A172 (cell line): Measurements from ENCODE around the gene HRK. TPM values are rescaled to one million over a fixed set of nuclear protein-coding genes. Genes with fewer than 3 reads are reported as not detected.

Experiments used
- DNase-seq: peaks from one replicate; pipeline ENCODE4 v3.0.0-alpha.2; 2015; ENCODE audit warnings: low spot score
- total RNA-seq: library from RNA; depleted of rRNA; stranded (reverse); fragments of >200 nt; shearing (Covaris generic); gene quantifications from 2 replicates; pipeline ENCODE4 v1.2.3, GENCODE V29; 2014

The HRK gene
- total RNA-seq, 1 experiment from 2014 or later: 0.55 TPM

DNA sequence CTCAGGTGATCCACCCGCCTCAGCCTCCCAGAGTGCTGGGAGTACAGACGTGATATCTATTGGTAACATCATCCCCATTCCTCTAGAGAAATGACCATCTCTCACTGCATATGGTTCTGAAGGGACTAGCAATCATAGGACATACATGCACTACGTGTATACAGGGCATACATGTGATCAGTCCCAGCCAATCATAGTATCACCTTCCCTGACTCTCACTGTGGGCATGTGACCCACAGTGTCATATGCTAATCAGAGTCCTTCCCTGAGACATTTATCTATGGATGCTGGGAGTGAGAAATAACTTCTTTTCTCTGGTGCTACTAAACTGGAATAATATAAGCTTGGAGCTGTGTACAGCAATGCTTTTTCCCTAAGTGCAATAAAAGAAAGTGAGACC is 17.4 kb upstream of the HRK start:
- no peak for DNase-seq

DNA sequence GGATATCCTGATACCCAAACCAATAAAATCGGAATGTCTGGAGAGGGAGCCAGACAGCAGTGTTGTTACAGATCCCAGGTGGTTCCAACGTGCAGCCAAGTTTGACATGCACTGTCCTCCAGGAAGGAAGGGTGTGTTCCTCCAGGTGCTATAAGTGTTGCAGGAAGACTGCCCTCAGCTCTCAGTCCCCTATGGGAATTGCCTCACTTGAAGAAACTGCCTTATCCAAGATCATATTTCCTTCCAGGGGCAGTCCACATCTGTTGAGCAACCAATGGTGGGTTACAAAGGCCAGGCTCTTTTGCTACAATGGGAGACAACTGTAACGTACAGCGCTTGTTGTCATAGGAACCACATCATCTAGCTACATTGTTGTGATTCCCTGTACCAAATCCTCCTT is 16.2 kb upstream of the HRK start:
- no peak for DNase-seq

DNA sequence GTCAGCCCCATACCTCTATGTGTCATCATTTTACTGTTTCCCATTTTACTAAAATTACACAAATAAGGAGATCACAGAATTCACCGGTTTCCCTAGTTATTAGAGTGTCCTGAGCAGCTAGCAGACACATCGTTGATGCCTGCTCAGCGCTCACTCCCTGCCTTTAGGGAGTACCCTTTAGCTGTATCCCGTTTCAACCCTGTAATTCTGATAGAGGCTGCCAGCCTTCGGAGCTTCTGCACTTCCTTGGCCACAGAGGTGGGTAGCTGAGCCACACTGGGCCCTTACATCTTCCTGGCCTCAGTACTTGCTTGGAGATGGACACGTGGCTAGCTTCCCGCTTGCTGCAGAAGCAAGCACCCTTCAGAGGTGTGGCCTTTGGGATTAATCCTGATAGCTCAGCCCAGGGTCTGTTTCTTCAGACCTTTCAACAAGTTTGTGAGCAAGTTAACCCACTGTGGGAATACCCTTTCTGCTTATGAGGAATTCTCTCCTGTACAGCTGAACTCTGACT is 15.2 kb upstream of the HRK start:
- DNase-seq: no peak

DNA sequence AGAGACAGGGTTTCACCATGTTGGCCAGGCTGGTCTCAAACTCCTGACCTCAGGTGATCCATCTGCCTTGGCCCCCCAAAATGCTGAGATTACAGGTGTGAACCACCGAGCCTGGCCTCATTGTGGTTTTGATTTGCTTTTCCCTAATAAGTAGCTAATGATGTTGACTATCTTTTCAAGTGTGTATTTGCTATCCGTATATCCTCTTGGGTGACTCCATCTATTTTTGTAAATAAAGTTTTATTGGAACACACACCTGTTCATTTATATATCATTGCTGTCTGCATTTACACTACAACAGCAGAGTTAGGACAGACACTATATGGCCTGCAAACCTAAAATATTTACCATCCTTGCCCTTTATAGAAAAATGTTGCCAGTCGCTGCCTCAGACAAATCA is 13.7 kb upstream of the HRK start:
- DNase-seq: no peak

DNA sequence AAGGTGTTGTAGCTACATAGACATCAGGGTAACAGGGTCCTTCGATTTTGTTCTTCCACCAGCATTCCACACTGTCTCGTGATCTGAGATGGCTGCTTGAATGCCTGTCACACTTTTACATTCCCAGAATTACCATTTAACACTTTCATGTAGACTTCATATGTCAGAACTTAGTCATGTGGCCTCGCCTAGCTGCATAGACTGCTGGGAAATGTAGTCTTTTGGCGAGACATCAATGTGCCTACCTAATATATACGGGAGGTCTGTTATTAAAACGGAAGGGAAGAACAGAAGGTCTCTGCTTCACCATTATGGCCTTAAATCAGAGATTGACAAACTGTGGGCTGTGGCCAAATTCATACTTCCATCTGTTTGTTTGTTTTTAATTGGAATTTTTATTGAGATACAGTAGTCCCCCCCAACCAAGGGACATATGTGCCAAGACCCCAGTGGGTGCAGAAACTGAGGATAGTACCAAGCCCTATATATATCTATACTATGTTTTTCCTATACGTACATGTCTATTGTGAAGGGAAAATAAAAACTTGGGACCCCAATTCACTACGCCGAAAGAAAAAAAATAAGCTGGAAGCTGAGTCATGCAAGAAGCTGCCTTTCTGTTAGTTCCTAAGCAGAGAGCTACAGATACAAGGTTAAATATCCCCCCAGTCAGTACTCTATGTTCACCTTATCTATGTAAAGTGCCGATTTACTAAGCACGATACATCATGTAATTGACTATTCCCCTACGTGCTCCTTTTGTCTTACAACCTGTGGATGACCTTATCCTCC is 11.3 kb upstream of the HRK start:
- peak; percentile 28 for DNase-seq

DNA sequence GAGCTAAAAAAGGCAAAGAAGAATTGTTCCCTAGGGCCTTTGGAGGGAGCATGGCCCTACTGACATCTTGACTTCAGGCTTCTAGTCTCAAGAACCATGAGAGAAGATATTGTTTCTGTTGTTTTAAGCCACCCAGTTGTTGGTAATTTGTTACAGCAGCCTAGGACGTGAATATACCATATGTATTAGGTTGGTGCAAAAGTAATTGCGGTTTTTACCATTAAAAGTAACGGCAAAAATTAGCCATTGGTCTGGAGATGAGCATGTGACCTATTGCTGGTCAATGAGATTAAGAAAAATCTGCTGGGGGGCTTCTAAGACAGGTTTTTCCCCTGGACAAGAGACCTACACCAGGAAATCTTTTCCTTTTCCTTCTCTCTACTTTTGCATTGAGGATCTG is 9.8 kb upstream of the HRK start:
- no peak for DNase-seq

DNA sequence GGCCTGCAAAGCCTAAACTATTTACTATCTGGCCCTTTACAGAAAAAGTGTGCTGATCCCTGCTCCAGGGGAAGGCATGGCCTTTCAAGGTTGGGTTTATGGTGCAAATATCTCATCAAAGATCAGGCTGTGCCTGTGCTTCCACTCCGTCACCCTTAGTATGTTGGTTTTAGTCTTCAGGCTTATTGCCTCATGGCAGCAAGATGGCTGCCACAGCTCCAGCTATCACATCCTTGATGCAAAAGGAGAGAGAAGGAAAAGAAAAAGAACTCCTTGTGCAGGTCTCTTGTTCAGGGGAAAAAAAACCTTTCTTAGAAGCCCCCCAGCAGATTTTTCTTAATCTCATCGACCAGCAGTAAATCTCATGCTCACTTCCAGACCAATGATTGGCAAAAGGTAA is 9.1 kb upstream of the HRK start:
- DNase-seq: no peak

DNA sequence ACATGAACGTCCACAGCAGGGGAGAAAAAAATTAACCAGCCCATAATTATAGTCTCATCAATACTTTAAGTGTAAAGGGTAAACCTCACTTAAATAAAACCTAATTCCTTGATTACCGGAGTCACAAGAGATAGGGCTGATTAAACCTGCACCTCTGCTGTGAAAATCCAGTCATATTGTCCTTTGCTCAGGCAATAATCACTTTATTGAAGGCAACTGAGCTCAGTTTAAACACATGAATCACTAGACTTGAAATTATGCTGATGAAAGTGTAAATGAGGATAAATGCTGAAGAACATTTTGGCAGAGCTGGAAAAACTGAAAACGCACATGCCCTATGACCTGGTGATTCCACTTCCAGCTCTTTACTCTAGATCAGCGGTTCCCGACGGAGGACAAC is 6.7 kb upstream of the HRK start:
- no peak for DNase-seq

DNA sequence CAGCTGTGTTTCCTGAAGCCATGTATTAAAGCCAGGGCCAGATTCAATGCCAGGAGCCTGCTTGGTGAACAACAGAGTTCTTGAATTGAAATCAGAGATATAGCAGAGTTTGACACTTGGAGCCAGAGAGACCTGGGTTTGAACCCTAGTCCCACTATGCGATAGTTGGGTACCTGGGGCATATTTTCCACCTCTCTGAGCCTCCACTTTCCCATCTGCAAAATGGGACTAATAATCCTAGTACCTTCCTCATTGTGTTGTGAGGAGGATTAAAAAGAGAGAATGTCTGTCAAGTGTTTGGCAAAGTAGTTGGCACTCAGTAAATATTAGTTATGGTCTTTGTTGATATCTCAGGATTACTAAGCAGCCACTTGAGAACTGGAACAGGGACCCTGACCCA is 6.0 kb upstream of the HRK start:
- DNase-seq: no peak

DNA sequence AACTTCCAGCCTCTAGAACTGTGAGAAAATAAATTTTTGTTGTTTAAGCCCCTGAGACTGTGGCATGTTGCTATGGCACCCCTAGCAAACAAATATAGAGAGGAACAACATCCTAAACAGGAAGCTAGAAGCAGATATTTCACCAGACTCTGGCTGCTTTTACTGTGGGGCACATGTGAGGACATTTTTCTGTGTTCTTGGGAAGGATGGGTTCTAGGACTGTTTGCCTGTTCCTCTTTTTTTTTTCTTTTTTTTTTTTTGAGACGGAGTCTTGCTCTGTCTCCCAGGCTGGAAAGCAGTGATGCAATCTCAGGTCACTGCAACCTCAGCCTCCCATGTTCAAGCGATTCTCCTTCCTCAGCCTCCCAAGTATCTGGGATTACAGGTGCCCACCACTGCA is 4.2 kb upstream of the HRK start:
- no peak for DNase-seq

DNA sequence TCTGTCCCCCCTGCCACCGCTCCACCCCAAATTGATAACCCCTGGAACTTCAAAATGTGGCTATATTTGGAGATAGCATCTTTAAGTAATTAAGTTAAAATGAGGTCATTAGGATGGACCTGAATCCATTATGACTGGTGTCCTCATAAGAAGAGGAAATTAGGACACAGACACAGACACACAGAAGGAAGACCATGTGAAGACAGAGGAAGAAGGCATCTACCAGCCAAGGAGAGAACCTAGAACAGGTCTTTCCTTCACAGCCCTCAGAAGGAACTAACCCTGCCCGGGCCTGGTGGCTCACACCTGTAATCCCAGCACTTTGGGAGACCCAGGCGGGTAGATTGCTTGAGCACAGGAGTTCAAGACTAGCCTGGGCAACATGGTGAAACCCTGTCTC is 3.6 kb upstream of the HRK start:
- no peak for DNase-seq

DNA sequence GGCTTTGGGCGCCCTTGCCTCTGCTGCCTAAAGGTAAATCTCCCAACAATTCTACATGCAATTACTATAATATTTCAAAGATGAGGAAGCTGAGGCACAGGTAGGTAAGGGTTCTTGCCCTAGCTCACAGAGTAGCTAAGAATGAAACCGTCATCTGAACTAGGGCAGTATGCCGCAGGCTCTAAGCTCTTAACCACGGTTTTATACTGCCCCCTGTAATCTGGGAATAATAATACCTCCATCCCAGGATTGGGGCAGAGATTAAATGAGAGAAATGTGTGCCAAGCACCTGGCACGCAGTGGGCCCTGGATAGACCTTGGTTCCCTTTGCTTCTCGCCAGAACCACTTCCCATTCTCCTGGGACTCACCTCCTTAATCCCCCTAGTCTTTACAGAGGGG is 1.5 kb upstream of the HRK start:
- DNase-seq: no peak

DNA sequence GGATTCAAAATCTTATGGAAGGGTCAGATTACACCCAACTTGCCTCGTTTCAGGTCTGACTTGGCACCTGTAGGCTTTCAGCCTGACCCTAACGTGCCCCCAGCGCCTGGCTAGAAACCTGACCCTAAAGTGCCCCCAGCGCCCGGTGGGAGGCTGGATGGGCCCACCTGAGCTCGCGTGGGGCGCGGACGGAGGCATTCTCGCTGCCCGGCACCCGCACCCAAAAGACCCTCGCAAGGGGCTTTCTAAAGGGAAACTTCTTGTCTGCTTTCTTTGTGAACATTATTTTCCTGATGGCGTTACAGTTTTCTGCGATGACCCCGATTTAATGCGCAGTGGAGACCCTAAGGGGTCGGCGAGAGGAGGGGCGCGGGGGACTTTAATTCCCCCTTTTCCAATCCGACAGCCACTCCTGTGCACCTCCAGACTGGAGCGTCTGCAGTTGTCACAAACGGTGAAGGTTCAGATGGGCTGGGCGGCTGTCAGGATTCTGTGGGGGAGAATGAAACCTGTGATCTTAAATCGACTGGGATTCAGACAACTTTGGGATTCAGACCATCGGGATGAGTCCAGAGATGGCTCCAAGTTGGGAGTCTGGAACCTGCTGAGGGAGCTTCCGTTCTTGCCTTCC is 751 bp upstream of the HRK start:
- no peak for DNase-seq

DNA sequence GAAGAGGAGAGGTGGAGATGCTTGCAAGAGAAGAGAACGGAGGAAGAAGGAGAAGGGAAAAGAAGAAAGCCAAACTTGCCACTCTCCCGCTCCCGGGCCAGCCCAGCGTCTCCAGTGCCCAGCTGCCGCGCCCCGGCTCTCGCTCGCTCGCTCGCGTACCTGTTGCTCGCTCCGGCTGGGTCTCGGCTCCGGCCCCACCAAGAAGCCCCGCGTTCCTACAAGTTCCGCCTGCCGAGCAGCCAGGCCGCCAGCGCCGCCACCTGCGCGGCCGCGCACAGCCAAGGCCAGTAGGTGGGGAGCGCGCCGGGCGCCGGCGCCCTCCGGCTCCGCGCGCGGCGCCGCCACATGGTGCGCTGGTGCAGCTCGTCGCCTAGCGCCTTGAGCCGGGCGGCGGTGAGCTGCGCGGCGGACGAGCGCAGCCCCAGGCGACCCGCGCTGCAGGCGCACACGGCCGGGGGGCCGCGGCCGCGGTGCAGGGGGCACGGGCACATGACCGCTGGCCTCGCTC is 370 bp downstream of the HRK start:
- DNase-seq: no peak

DNA sequence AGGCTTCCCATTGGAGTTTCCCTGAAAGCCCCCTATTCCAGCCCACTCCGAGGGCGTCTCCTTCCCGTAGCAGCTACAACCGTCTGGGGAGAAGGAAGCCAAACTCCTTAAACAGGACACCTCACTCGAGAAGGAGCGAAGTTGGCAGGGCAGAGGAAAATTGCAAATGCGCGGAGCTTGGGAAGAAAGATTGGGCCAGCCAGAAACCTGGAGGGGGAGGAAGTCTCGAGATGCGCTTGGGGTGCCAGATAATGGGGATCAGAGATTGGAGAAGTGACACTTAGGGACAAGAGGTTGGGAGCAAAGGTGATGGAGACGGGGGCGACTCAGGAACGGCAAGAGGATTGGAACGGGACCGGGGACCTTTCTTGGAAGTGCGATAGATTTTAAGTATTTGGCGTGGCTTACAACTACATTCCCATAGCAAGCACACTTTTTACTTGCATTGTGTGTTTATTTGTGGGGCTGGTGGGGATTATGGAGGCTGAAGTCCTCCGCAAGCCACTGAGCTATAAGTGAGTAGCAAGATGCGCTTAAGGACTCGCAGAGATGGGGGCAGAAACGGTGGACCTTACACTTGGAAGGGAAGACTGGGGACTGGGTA is 926 bp downstream of the HRK start:
- no peak for DNase-seq

DNA sequence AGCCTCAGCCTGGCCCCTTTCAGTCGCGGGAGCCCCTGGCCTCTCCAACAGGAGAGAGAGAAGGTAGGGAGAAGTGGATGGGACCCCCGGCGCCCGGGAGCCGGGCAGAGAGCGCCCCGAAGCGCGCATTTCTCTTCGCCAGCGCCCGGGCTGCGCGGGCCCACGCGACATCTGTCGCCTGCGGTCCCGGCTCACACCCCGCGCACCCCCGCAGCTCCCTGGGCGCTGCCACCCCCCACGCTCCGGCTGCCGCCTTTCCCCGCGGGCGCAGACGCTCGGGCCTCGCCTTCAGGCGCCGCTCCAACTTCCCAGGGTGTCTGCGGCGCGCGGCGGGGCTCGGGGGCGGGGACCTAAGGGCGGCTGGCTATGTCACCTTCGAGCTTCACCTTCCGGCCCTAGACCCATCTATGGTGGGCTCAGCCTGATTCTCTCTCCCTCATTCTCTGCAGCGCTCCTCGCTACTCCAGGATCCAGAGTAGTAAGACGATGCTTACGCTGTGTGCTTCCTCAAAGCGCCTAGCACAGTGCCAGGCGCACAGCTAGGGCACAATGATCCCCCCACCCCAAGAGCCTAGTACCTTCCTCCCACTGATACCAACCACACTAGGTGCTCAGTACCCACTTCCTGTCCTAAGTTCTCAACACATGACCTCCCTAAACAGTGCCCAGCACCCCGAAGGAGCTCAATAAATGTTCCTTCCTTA is 1.6 kb downstream of the HRK start:
- no peak for DNase-seq

DNA sequence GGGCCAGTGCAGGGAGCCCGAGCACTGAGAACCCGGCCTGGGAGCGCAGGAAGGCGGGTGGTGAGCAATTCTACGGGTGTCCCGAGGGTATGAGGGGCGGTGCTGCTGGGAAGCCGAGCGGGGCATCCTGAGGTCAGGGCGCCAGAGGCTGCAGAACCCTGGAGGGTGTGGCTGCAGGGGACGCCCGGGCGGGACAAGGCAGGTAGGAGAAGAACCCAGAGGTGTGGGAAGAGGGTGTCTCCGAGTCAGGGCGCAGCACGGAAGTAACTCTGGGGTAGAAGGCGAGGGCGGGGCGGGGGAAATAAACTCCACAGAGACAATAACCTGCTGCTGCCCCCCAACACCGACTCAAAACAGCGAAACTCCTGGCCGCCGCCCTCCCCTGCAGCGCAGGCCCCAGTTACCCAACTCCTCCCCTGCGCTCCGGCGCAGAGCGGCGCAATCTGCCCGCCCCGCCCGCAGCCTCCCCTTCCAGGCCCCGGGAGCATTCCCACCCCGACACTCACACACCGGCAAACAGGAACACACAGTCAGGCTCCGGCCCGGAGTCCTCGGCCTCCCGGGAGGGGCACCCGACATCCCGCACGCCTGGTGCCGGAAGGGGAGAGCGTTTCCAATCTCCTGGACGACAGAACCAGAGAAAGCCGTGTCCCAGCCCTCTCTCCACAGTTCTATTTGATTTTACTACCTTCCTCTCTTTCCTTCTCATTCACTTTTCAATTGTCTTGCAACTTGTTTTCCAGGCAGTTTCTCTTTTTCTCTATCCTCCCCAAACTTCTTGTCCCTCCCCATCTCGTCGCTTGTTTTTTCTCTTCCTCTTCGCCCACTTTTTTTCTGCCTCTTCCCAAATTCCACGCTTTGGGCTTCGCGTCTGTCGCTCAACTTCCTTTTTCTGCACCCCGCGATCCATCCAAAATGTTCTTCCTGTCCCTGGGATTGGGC is 2.4 kb downstream of the HRK start:
- no peak for DNase-seq

DNA sequence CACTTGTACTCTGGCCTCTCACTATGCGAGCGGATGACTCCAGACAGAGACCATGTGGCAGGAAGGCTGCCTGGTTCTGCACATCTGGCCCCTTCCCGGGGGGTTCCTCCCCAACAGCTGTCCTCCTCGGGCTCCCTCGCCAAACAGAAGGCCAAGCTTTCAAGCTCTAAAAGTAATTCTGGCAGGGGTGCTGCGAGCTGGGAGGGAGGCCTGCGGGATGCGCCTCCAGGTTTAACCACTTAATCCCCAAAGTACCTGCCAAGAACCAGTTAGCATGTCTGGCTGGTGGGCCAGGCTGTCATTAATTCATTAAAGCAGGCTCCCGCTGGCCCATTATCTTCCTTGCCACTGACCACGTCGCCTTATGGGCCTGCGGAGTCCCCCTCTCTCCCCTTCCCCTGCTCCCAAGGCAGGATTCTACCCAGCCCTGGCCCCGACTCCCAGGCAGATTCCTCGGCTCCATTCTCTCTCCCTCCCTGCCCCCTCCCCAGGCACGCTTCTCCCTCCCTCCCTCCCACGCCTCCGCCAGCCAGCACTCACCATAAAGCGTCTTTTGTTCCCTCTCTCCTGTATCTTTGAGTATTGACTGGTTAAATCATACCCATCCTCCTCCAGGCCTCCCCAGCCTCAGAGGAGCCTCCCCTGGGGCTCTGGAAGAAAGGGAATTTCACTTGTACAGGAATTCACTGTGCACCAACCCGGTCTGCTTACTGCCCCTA is 4.9 kb downstream of the HRK start:
- DNase-seq: no peak

DNA sequence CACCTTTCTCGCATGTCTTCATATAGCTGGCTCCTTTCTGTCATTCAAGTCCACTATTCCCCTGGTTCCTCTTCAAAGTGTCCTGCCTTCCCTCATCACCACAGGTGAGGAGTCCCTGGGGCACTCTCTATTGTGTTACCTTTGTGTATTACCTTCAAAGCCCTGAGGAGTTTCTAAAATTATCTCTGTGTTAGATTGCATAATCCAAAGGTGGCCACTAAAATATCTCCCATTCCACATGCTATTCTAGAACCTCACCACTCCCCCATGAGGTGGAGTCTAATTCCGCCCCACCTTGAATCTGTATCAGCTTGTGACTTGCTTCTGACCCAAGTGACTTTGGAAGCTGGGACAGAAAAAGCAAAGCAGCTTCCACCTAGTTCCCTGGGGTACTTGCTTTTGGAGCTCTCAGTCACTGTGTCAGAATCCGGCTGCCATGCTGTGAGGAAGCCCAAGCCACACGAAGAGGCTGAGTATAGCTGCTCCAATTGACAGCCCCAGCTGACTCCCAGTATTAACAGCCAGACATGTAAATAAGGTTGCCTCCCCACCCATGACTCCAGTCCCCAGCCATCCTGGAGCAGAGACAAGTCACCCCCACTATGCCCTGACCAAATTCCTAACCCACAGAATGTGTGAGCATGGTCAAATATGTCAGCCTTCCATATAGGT is 6.8 kb downstream of the HRK start:
- no peak for DNase-seq

DNA sequence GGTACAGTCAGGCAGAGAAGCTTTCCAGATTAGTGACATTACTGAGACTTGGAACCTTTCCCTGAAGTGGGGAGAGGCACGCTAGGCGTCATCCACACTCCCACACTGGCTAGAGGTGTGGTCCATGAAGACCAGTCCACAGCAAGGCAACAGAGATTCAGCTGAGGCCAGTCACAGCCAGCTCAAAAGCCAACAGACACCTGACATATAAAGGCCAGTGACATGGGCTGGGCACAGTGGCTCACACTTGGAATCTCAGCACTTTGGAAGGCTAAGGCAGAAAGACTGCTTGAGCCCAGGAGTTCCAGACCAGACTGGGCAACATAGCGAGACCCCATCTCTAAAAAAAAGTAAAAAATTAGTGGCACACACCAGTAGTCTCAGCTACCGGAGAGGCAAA is 10.9 kb downstream of the HRK start:
- no peak for DNase-seq
